DND-41 (cell line): ENCODE data around the gene DAD1.

Experiments
- ATAC-seq: fragments of 200-7000 bp; cut with Tn5 transposase; 3 replicates; pipeline ENCODE4 v1.9.1; 2021; ENCODE audit warnings: low read depth; ENCODE audit not compliant: insufficient read depth
- DNase-seq: peaks from one replicate; pipeline ENCODE4 v3.0.0-alpha.2; 2020
- H2AFZ ChIP-seq: 2 replicates; pipeline ENCODE4 v1.6.0; 2012; ENCODE audit warnings: low read depth, low read length
- H3K27ac ChIP-seq: 2 replicates; pipeline ENCODE4 v1.5.1; 2012; ENCODE audit warnings: low read length, inconsistent platforms
- H3K27me3 ChIP-seq: fragments of 200-600 bp; sonication (generic); 2 replicates; pipeline ENCODE4 v1.6.0; 2012; ENCODE audit warnings: low read length, mild to moderate bottlenecking, inconsistent platforms; ENCODE audit not compliant: insufficient read depth, poor library complexity
- H3K36me3 ChIP-seq: 2 replicates; pipeline ENCODE4 v1.5.1; 2012; ENCODE audit warnings: low read length, inconsistent platforms; ENCODE audit not compliant: insufficient read depth
- H3K4me1 ChIP-seq: 2 replicates; pipeline ENCODE4 v1.5.1; 2012; ENCODE audit warnings: mild to moderate bottlenecking, low read length; ENCODE audit not compliant: insufficient read depth
- H3K4me2 ChIP-seq: 2 replicates; pipeline ENCODE4 v1.6.0; 2012; ENCODE audit warnings: mild to moderate bottlenecking, moderate library complexity, low read length, inconsistent platforms; ENCODE audit not compliant: insufficient read depth
- H3K4me3 ChIP-seq, 2 experiments: fragments of 200-600 bp in 1 of 2; shearing (Covaris generic) in 1 of 2; 2 replicates each; pipeline ENCODE4 v1.5.1; 2012 to 2016; ENCODE audit warnings: inconsistent platforms in 2 of 2, low read length in 2 of 2, mild to moderate bottlenecking in 2 of 2, low read depth in 1 of 2, moderate library complexity in 1 of 2
- H3K79me2 ChIP-seq: 2 replicates; pipeline ENCODE4 v1.6.0; 2012; ENCODE audit warnings: low read length, inconsistent platforms; ENCODE audit not compliant: insufficient read depth
- H3K9ac ChIP-seq: 2 replicates; pipeline ENCODE4 v1.6.0; 2012; ENCODE audit warnings: low read depth, mild to moderate bottlenecking, inconsistent platforms, low read length, moderate library complexity
- H3K9me3 ChIP-seq: 2 replicates; pipeline ENCODE4 v1.5.1; 2012; ENCODE audit warnings: low read length, moderate library complexity, mild to moderate bottlenecking, inconsistent platforms; ENCODE audit not compliant: insufficient read depth, severe bottlenecking
- H4K20me1 ChIP-seq: 2 replicates; pipeline ENCODE4 v1.6.0; 2012; ENCODE audit warnings: low read length; ENCODE audit not compliant: insufficient read depth
- EZH2 ChIP-seq: IDR thresholded peaks from 3 replicates; pipeline ENCODE4 v1.6.1; 2012; ENCODE audit warnings: borderline replicate concordance, low read depth, mild to moderate bottlenecking, moderate library complexity, low read length, inconsistent platforms; ENCODE audit not compliant: severe bottlenecking
- TF ChIP-seq, protein P1 (sequence below): IDR thresholded peaks from 2 replicates; pipeline ENCODE4 v1.5.1; 2012; ENCODE audit warnings: borderline replicate concordance, low read length, moderate library complexity, mild to moderate bottlenecking; ENCODE audit not compliant: poor library complexity, severe bottlenecking; ENCODE audit errors: extremely low read depth

DAD1 gene

DNA sequence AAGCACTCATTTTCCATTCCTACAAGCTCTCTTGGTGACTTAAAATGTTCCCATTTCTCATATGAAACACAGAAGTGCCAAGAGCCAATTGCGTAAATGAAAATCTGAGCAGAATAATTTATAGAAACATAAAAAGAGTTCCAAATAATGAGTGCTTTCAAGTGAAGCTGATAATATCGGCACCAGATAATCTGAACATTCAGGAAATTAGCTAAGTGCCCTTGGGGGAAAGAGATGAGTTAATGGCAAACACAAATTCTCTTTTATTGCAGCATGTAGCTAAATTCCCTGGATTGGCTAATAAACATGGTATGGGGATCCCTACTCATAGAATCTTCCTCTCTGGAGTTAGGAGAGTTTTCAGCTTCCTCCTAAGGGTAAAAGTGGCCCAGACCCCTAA, 46.7 kb downstream of the DAD1 start:
- H3K9me3 ChIP-seq = no peaks in the 10 kb centered on the region
- H3K4me3 ChIP-seq = no peak overlapping the region
- no peak overlapping the region for H3K4me2 ChIP-seq
- peaks cover 62% of the 10 kb centered on the region for H3K27me3 ChIP-seq
- ATAC-seq (no peak), DNase-seq (no peak)
- peaks cover 8% of the 10 kb centered on the region for H4K20me1 ChIP-seq
- H3K4me1 ChIP-seq = no peaks in the 10 kb centered on the region
- no peak overlapping the region for H3K27ac ChIP-seq
- H3K36me3 ChIP-seq = no peaks in the 10 kb centered on the region
- TF ChIP-seq, protein P1, sequence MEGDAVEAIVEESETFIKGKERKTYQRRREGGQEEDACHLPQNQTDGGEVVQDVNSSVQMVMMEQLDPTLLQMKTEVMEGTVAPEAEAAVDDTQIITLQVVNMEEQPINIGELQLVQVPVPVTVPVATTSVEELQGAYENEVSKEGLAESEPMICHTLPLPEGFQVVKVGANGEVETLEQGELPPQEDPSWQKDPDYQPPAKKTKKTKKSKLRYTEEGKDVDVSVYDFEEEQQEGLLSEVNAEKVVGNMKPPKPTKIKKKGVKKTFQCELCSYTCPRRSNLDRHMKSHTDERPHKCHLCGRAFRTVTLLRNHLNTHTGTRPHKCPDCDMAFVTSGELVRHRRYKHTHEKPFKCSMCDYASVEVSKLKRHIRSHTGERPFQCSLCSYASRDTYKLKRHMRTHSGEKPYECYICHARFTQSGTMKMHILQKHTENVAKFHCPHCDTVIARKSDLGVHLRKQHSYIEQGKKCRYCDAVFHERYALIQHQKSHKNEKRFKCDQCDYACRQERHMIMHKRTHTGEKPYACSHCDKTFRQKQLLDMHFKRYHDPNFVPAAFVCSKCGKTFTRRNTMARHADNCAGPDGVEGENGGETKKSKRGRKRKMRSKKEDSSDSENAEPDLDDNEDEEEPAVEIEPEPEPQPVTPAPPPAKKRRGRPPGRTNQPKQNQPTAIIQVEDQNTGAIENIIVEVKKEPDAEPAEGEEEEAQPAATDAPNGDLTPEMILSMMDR = no peak
- no peak for TF ChIP-seq EZH2
- H3K9ac ChIP-seq = no peak overlapping the region
- H2AFZ ChIP-seq = no peak overlapping the region
- no peaks in the 10 kb centered on the region for H3K79me2 ChIP-seq

DNA sequence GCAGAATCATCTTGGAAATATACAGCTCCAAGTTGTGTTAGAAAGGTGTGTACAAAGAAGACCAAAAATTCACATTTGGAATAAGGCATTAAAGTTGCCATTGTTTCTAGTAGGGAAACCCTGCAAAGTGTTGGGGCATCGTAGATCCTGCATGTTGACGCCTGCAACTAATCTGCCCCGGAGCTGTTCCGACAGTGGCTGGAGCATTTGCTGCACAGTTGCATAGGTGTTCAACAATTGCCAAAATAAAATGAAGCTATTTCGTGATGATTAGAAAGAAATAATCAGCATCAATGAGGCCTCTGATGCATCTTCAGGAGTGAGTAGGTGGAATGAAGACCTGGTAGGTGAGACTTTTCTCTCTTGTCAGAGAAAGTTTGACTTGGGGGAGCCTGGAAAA, 47.3 kb downstream of the DAD1 start:
- H3K4me3 ChIP-seq = no peak overlapping the region
- H3K36me3 ChIP-seq = no peaks in the 10 kb centered on the region
- peaks cover 6% of the 10 kb centered on the region; the same call in 1 of the 2 replicates for H4K20me1 ChIP-seq
- no peaks in the 10 kb centered on the region for H3K79me2 ChIP-seq
- no peak for DNase-seq
- no peak overlapping the region for H3K4me2 ChIP-seq
- peaks cover 59% of the 10 kb centered on the region for H3K27me3 ChIP-seq
- no peak overlapping the region for H3K27ac ChIP-seq
- no peak overlapping the region for H2AFZ ChIP-seq
- H3K4me1 ChIP-seq = no peaks in the 10 kb centered on the region
- no peak overlapping the region for H3K9ac ChIP-seq
- ATAC-seq = no peak
- H3K9me3 ChIP-seq = no peaks in the 10 kb centered on the region
- TF ChIP-seq, protein P1 = no peak
- TF ChIP-seq EZH2 = no peak

DNA sequence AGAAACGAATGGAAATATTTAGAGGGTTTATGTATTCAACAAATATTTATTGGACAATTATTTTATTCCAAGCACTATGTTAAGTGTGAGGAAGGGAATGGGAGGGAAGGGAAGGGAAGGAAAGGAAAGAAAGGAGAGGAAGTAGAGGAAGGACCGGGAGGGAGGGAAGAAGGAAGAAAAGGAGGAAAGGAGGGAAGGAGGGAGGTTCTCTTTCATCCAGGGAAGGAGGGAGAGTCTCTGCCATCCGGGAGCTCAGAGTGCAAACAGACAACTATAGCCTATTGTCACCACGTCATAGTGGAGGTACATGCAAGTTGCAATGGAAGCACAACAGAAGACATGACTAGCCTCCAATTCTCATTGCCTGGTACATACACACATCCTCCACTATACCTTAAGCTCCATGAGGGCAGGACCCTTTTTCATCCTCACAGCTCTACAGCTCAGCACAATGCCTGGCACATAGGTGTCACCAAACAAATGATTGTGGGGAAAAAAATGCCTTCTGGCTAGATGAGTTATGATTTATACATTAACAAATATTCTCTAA, 48.1 kb downstream of the DAD1 start:
- H2AFZ ChIP-seq = no peak overlapping the region
- H3K4me2 ChIP-seq = no peak overlapping the region
- no peak for DNase-seq
- H3K9me3 ChIP-seq = no peaks in the 10 kb centered on the region
- no peaks in the 10 kb centered on the region for H3K36me3 ChIP-seq
- H3K79me2 ChIP-seq = no peaks in the 10 kb centered on the region
- H4K20me1 ChIP-seq = peaks cover 3% of the 10 kb centered on the region; the same call in 1 of the 2 replicates
- no peak overlapping the region for H3K4me3 ChIP-seq
- H3K9ac ChIP-seq = no peak overlapping the region
- H3K27me3 ChIP-seq = peaks cover 52% of the 10 kb centered on the region
- TF ChIP-seq, protein P1 = no peak
- TF ChIP-seq EZH2 = no peak
- no peaks in the 10 kb centered on the region for H3K4me1 ChIP-seq
- ATAC-seq = no peak
- H3K27ac ChIP-seq = no peak overlapping the region
